HG02588 (cell line): Measurements from ENCODE around the gene PSME1.
A peak's percentile ranks its signal among the peaks of the same experiment; 100 is the strongest.

ENCODE experiments used
- ATAC-seq: cut with Tn5 transposase; IDR thresholded peaks from one replicate; pipeline ENCODE4 v1.9.1; 2021; ENCODE audit warnings: mild to moderate bottlenecking, moderate library complexity; ENCODE audit not compliant: unreplicated experiment

Gene PSME1

DNA sequence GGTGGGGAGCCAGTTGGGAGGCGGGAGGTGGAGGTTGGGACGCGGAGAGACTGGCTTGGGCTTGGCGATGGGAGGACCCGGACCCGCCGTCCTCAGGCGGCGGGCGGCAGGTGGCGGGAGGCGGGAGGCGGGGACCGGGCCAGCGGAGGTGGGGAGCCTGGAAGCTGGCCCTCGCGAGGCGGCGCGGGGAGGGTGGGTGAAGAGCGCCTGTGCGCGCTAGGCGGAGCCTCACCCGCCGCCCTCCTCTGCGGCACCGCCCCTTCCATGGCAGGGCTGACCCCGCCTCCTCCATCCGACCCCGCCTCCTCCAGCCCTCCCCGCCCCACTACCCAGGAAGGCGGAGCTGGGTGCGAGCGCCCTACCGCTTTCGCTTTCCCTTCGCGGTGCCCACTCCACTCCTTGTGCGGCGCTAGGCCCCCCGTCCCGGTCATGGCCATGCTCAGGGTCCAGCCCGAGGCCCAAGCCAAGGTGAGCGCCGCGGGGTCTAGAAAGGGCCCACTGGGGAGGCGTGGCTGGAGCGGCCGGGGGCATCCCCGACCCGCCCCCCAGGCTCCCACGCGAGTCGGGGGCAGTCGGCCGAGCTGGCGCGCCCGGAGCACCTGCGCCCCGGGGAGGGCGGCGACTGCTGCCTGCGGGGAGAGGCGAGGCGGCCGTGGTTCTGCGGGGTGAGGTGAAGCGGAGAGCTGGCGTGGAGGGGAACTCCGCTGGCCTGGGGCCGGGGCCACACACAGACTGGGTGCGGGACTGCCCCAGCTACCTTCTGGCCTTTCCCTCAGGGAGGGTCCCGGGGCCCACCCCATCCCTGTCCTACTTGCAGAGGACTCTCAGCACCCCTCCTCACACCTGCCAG is at the start of gene PSME1:
PSME1 (plus strand) TSS at position 361 of the 850 bp plus-strand sequence; CDS start at position 430, 69 bp downstream.
- peak; percentile 82 for ATAC-seq

DNA sequence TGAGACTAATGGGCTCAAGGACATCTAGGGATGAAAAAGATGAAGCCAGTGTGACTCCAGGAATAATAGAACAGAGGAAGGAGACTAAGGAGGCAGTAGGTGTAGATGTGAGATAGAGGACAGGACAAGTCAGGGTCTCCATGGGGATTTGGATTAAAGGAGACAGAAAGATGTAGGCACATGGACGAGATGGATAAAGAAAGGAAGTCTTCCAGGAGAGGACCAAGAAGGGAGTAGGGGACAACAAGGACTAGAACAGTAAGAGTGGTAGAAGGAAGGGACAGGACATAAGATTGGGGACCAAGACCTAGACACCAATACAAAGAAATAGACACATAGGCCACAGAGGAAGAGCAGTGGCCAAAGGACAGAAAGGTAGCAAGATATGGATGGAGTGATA is 49.0 kb upstream of the PSME1 start:
- no peak for ATAC-seq

- ATAC-seq: no peak
These were observed 47.9 kb upstream of the PSME1 start for GRCh38 chr14:24088095-24088494.

- no peak for ATAC-seq
These were observed 46.1 kb upstream of the PSME1 start for GRCh38 chr14:24089890-24090289.

DNA sequence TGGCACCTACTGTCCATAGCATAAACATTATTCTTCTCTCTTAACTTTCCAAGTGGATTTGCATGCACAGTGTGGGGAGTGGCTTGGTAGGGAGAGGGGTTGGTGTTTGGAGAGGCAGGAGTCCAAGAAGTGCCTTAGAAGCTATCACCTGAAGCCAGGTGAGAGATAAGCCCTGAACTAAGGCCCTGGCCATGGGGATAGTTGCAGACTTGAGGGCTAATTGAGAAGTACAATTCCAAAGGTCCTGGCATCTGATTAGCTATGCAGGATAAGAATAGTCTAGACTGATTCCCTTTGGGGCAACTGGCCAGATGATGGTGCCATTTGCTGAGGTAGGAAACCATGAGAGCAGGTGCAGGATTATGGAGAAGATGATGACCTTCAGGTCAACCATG is 43.9 kb upstream of the PSME1 start:
- no peak for ATAC-seq

DNA sequence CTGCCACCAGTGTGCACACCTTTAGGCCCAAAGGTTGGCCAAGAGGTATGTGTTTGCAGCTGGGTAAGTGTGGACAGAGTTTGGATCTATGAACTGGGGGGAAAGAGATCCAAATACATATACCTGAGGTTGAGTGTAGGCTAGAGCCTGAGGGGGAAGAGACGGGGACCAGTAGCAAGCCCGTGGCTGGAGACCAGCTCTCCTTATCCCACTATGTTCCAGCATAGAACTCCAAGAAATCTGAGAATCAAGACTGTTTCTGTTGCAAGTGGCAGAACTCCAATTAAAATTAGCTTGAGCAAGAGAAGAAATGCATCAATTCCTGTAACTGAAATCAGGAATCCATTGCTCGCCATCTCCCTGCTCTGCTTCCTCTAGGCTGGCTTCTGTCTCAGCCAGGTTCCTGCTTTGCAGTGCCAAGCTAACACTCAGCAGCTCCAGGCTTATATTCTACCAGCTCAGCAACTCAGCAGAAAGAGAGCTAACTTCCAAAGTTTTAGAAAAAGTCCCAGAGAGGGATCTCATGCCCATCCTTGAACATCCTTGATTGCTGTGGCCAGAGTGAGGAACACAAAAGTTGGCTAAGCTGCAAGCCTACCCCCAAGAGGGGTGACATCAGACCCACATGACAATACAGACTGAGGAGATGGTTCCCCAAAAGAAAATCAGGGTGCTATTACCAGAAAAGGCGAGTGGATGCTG is 43.3 kb upstream of the PSME1 start:
- ATAC-seq: no peak

GRCh38 chr14:24093207-24093900 is 42.6 kb upstream of the PSME1 start:
- no peak for ATAC-seq

DNA sequence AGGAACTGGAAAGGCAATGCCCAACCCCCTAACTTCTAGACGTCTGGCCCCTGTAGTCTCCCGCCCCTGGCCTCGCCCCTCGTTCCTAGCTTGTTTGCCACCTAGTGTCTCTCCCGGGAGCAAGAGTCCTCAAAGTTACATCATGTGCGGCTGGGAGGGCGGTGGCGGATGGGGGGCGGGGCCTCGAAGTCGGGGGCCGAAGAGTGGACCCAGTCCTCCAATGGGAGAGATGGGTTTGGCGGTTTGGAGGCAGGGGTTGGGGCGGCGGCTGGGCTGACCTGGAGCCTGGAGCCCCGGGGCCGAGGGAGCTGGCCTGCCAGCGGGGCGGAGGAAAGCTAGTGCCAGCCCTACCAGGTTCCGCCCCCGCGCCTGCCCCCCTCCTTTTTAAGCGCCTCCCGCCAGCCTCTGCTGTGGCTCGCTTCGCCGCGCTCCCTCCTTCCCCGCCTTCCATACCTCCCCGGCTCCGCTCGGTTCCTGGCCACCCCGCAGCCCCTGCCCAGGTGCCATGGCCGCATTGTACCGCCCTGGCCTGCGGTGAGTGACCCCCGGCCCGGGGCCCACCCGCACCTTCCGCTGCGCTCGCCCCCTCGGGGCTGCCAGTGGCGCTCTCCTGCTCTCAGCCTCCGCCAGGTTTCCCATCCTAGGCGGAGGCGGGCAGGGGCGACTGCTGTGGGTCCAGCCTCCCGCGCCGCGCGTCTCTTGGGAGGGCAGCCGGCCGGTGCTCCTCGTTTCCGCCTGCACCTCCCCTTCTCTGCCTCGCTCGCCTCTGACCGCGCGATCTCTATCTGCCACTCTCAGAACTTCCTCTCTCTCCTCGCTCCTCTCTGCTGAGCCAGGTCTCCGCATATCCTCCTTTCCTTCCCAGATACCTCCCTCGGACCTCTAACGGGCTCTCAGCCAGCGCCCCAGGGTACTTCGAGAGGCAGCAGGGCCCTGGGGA is 41.8 kb upstream of the PSME1 start, which contains the start of gene PCK2:
PCK2 (plus strand) TSS at position 411 of the 940 bp plus-strand sequence; CDS start at position 506, 95 bp downstream.
- ATAC-seq: peak; percentile 45

- no peak for ATAC-seq
These were observed 41.1 kb upstream of the PSME1 start for GRCh38 chr14:24094841-24095270.

- ATAC-seq: peak; percentile 53
These were observed 40.5 kb upstream of the PSME1 start for GRCh38 chr14:24095271-24096068.

DNA sequence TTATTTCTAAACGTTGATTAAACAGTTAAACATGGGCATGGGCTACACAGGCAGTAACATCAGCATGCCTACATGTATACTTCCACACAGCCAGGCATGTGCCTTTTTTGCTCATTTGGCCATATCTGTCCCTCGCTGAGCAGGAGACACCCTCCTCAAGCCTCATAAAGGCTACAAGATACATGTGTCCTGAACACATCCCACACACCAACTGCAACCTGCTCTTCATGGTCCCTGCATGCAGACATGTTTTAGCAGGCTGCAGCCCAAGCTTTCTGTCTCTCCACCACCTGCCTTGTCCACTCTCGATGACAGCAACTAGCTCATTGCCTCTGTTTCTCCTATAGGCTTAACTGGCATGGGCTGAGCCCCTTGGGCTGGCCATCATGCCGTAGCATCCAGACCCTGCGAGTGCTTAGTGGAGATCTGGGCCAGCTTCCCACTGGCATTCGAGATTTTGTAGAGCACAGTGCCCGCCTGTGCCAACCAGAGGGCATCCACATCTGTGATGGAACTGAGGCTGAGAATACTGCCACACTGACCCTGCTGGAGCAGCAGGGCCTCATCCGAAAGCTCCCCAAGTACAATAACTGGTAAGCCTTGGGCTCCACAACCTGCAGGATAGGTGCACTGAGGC is 39.3 kb upstream of the PSME1 start:
- no peak for ATAC-seq

GRCh38 chr14:24098229-24098926 is 37.6 kb upstream of the PSME1 start:
- no peak for ATAC-seq

GRCh38 chr14:24098927-24099813 is 36.8 kb upstream of the PSME1 start:
- ATAC-seq: no peak

DNA sequence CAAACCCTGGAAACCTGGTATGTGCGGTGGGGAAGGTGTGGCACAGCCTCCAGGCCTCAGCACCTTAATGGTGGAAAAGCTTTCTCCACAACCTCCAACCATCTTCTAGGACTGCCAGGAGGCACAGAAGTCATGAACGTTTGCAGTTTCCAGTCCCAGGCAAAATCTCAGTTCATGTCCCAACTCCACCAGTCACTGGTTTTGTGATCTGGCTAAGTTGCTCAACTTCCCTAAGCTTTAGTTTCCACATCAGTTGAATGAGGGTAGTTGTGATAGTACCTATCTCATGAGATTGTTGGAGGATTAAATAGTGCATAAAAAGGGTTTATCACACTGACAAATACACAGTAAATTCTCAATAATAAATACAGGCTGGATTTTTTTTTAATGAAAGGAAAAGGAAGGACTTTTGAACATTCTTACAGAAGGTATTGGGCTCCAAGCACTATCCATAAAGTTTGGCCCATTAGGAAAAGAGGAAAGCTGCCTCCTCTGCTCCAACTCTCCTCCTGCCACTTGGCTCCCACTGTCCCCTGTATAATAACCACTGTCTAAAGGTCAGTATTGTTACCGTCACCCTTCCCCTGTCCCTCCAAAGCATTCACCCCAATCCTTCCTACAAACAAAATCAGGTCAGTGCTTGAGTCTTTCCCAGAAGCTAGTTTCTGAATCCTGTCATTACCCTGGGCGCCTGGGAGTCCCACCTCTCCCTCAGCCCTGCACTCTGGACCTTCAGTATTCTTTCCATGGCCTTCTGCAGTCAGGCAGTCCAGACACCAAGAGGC is 35.6 kb upstream of the PSME1 start:
- no peak for ATAC-seq

DNA sequence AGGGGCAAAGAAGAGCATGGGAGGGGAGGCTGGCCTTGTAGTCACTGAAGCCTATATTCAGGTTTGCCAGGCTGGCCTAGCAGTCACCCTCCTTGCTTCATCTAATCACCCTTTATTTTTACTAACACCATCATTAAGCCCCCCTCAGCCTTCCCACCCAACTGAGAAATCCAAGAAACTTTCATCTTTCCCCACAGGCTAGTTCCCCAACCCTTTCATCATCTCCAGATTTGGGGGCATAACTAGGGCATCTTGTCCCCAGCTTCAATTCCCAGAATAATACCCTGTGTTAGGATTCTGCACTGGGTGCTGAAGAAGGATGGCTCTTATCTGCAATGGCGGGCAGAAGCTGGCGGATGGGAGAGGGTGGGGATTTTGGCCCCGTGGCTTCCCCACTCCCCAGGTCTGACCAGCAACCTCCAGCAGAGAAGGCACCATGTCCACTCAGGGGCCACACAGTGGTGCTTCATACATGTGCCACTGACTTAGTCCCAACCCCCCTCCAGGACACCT is 35.0 kb upstream of the PSME1 start:
- no peak for ATAC-seq

DNA sequence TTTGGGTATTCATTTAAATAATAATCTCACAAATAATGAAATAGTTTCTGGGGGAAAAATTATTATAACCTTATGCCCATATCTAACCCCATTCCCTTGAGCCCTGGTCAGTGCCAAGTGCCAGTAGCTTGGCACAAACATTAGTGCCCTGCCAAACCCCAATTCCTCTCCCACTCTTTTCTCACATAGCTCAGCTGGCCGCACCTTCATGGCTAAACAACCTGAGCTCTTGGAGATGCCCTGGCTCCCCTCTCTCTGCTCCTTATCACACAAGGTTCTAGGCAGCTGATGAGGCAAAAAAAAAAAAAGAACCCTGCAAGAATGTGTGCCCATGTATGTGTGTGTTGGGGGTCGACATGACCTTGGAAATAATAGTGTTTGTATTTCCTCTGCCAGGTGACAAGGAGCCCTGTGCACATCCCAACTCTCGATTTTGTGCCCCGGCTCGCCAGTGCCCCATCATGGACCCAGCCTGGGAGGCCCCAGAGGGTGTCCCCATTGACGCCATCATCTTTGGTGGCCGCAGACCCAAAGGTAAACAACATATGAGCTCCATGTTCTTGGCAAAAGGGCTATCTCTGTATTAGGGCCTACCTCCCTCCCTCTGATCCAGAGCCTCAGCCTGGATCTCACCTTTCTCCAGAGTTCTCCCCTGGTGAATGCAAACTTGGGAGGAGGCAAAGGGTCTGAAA is 33.5 kb upstream of the PSME1 start:
- no peak for ATAC-seq
